NCI-H2227 treated with DMSO at 0.1 percent for 48 hours (cell line): ENCODE results near the gene CCDC116.

Source experiments
- DNase-seq: peaks from one replicate; lab custom pipeline; 2025; lab: John Stamatoyannopoulos, UW

Gene CCDC116

DNA sequence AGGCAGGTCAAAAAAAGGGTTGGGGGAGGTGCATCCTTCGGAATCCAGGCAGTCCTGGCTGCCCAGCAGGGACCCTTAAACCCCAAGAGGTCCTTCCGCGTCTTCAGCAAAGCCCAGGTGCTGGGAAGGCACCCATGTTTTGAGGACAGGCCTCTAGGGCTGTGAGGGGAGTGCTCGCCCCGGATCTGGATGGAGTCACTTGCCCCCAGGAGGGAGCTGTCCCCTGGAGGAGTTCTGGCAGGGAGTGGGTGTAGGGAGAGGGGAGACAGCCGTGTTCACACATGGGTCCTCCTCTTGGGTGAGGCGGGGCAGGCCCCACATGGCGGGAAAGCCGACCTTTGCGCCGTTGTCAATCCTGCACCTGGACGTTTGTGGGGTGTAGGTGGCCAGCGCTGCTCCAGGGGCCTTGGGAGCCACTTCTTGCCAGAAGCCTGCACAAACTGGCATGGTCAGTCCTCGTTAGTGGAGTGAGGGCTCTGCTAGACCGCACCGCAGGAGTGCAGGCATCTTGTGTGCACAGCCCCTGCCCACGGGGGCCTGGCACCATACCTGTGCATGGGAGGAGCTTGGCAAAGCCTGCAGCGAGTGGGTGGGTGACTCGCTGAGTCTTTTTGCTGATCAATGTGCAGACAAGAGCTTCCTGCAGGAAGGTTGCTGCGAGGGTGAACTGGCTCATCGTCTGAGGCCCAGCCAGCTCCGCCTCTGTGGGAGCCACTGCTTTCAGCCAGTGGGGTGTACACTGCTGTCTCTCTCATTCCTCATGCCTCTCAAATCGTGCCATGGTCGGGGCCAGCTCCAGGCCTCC lies 49.2 kb downstream of the CCDC116 start:
- no peak for DNase-seq

DNA sequence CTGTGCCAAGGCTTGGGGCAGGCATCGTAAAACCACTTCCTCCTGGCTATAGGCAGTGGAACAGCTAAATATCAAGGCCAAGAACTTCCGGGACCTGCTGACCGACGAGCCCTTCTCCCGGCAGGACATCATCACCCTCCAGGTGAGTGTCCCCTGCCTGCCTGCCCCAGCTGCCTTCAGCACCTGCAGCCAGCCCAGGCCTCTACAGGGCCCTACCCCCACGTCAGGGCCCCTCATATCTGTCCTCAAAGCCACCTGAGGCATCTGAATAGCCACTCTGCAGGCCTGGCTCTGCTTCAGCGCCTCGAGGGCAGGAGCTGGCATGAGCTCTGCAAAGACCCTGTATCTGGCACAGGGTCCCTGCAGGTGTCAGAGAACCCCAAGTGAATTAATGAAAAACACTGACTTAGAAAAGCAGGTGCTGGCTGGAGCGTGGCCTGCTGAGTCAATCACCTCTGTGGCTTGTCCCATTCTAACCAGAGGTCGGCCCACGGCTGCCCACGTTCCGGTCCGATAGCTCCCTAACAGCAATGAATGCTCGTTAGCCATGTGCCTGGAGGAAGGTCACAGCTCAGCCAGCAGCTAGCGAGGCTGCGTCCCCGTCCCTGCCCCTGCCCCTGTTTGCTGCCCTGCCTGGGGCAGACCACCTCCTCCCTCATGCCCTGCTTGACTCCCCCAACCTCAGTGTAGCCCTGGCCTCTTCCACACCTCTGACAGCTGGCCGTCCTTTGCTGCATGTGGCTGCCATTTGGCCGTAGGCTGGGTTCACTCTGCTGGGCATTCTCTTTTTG lies 50.0 kb downstream of the CCDC116 start:
- DNase-seq: no peak

DNA sequence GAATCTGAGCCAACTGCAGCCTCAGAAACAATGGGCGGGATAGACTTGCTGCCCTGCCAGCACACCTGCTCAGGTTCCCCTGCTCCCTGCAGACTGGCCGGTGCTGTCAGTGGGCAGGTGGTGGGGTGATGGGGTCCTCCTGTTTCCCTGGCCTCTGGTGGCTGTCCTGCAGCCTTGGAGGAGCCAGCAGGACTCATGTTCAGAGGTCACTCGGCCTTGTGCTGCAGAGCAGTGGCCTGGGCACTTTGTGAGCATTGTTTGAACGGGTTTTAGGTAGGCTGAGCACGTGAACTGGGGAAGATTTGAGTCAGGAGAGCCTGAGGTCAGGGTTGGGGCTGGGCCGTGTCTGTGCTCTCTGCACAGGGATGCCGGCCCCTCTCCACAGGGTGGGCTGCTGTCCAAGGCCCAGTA lies 50.8 kb downstream of the CCDC116 start:
- no peak for DNase-seq

DNA sequence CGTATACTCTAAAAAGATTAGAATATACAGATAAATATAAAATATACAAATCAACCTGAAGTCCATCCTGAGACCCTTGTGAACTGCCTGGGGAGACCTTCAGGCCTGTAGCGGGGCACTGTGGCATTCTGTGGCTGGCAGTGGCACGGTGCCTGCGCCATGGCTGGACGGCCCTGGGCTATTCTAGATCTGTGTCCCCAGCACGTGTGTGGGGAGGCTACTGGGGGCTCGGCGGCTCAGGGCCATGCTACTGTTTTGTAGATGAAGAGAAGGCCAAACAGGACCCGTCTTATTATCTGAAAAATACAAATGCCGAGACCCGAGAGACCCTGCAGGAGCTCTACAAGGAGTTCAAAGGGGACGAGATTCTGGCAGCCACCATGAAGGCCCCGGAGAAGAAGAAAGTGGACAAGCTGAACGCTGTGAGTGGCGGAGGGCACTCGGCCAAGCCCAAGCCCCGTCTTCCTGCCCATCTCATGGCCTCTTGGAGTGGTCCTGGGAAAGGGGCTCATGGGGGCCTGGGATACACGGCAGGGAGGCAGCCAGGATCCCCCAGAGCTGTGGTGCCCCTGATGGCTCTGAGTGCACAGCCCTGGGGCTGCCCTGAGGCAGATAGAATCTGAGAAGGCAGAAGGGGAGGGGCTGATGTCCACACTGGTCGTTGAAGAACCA lies 52.1 kb downstream of the CCDC116 start:
- DNase-seq: no peak

DNA sequence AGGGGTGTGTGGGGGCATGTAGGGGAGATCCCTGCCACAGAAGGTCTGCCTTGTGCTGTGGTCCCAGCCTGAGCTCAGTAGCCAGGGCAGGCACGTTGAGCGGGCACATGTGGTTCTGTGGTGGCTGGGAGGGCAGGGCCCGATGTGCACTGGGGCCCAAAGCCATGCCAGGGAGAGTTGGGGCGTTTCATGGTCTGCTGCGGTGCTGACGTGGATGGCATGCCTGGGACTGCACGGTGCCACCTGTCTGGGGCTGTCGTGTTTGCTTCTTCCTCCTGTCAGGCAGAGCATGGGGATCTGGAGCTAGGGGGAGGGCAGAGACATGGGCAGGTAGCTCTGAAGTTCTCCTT lies 52.6 kb downstream of the CCDC116 start:
- no peak for DNase-seq

DNA sequence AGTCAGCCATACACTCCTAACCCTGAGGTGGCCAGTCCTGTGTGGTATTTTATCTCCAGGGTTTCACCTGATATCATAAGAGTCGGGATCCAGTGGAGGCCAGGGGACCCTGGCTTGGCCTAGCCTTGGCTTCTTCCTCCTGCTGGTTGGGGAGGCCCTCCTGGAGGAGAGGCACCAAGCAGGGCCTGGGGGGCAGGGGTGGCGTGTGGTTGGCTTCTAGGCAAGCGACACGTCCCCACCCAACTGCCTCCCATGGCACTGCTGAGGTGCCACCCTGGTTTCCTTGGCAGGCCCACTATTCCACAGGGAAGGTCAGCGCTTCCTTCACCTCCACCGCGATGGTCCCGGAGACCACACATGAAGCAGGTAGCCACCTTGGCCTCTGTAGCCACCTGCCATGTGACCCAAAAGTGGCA lies 53.6 kb downstream of the CCDC116 start:
- no peak for DNase-seq
